Measurements from ENCODE around the gene DMXL2. TPM values are rescaled to one million over a fixed set of nuclear protein-coding genes. Genes with fewer than 3 reads are reported as not detected.

DMXL2 gene
- total and polyA plus RNA-seq, 9 of the 15 experiments (the other 6 are each of a cell fraction or from before 2014, with no cell fraction given), result 9.3 to 57.7 (median 30.7) TPM

DNA sequence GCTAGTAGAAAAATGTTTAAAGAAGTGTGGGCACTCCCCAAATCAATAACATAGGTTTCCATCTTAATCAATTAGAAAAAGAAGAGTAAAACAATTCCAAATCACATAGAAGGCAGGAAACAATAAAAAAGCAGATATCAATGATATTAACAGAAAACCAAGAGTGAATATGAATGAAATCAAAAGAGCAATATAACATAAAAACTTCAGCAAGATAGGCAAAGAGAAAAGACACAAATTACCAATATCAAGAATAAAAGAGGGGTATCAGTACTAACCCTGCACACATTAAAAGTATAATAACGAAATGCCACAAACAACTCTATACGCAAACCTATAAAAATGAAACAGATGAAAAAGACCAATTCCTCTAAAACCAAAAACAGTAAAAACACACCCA, 19.6 kb downstream of the DMXL2 start:
- CTCF ChIA-PET (ENCODE audit: low intra/inter-chr PET ratio), result no interaction called here
- intact Hi-C loops (cut with micrococcal nuclease), result loop anchor here (2.0 kb wide), 1 partner anchor 20 kb away; the partner anchor contains the start of gene DMXL2
- H3K4me1 ChIP-seq (replicated peaks in 1 of 2; ENCODE audit: control insufficient read depth in 2 of 2, insufficient read depth in 2 of 2, low read length in 2 of 2), result peaks cover 0 to 23% of the 10 kb centered on the region in 2 experiments; a peak in 3 of 5 replicates
- TF ChIP-seq SMAD2 (IDR thresholded peaks at IDR 0.05; ENCODE audit: low read depth, low read length), result no peak
- TF ChIP-seq LARP7 (IDR thresholded peaks at IDR 0.05), result peak; percentile 91
- TF ChIP-seq THRAP3 (IDR thresholded peaks at IDR 0.05; ENCODE audit: borderline replicate concordance), result peak; percentile 78; the same call in 1 of the 2 replicates
- no peak for TF ChIP-seq FOXJ3 (CRISPR knock-in tag; IDR thresholded peaks at IDR 0.05)
- TF ChIP-seq, protein P1, sequence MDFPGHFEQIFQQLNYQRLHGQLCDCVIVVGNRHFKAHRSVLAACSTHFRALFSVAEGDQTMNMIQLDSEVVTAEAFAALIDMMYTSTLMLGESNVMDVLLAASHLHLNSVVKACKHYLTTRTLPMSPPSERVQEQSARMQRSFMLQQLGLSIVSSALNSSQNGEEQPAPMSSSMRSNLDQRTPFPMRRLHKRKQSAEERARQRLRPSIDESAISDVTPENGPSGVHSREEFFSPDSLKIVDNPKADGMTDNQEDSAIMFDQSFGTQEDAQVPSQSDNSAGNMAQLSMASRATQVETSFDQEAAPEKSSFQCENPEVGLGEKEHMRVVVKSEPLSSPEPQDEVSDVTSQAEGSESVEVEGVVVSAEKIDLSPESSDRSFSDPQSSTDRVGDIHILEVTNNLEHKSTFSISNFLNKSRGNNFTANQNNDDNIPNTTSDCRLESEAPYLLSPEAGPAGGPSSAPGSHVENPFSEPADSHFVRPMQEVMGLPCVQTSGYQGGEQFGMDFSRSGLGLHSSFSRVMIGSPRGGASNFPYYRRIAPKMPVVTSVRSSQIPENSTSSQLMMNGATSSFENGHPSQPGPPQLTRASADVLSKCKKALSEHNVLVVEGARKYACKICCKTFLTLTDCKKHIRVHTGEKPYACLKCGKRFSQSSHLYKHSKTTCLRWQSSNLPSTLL (IDR thresholded peaks at IDR 0.05), result peak; percentile 42; the same call in 1 of the 2 replicates
- no peak for TF ChIP-seq SLC30A9 (CRISPR knock-in tag; IDR thresholded peaks at IDR 0.05)
- no peak for TF ChIP-seq ZNF282 (CRISPR knock-in tag; IDR thresholded peaks at IDR 0.05)
- TF ChIP-seq, protein P2, sequence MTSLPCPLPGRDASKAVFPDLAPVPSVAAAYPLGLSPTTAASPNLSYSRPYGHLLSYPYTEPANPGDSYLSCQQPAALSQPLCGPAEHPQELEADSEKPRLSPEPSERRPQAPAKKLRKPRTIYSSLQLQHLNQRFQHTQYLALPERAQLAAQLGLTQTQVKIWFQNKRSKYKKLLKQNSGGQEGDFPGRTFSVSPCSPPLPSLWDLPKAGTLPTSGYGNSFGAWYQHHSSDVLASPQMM (CRISPR knock-in tag; IDR thresholded peaks at IDR 0.05), result no peak
- TF ChIP-seq, protein P3, sequence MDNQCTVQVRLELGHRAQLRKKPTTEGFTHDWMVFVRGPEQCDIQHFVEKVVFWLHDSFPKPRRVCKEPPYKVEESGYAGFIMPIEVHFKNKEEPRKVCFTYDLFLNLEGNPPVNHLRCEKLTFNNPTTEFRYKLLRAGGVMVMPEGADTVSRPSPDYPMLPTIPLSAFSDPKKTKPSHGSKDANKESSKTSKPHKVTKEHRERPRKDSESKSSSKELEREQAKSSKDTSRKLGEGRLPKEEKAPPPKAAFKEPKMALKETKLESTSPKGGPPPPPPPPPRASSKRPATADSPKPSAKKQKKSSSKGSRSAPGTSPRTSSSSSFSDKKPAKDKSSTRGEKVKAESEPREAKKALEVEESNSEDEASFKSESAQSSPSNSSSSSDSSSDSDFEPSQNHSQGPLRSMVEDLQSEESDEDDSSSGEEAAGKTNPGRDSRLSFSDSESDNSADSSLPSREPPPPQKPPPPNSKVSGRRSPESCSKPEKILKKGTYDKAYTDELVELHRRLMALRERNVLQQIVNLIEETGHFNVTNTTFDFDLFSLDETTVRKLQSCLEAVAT (IDR thresholded peaks at IDR 0.05), result peak in 1 of 2 experiments; percentile 63; a peak in 1 of 4 replicates
- no peak for TF ChIP-seq CEBPB (tag; IDR thresholded peaks at IDR 0.05)
- no peak for TF ChIP-seq HDGF (IDR thresholded peaks at IDR 0.05)
- TF ChIP-seq, protein P4, sequence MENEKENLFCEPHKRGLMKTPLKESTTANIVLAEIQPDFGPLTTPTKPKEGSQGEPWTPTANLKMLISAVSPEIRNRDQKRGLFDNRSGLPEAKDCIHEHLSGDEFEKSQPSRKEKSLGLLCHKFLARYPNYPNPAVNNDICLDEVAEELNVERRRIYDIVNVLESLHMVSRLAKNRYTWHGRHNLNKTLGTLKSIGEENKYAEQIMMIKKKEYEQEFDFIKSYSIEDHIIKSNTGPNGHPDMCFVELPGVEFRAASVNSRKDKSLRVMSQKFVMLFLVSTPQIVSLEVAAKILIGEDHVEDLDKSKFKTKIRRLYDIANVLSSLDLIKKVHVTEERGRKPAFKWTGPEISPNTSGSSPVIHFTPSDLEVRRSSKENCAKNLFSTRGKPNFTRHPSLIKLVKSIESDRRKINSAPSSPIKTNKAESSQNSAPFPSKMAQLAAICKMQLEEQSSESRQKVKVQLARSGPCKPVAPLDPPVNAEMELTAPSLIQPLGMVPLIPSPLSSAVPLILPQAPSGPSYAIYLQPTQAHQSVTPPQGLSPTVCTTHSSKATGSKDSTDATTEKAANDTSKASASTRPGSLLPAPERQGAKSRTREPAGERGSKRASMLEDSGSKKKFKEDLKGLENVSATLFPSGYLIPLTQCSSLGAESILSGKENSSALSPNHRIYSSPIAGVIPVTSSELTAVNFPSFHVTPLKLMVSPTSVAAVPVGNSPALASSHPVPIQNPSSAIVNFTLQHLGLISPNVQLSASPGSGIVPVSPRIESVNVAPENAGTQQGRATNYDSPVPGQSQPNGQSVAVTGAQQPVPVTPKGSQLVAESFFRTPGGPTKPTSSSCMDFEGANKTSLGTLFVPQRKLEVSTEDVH (IDR thresholded peaks at IDR 0.05; ENCODE audit: low read depth, partially characterized antibody), result peak; percentile 15
- TF ChIP-seq HMGN3 (IDR thresholded peaks at IDR 0.05; ENCODE audit: borderline replicate concordance, extremely low read depth, insufficient read length, low read depth, low read length), result no peak
- TF ChIP-seq SMARCB1 (IDR thresholded peaks at IDR 0.05; ENCODE audit: insufficient read length, low read depth), result no peak
- peak; percentile 32; the same call in 1 of the 2 replicates for TF ChIP-seq KHSRP (IDR thresholded peaks at IDR 0.05)
- no peak for TF ChIP-seq ILK (tag; IDR thresholded peaks at IDR 0.05; ENCODE audit: borderline replicate concordance, low read depth)
- no peak for TF ChIP-seq HDAC6 (IDR thresholded peaks at IDR 0.05; ENCODE audit: low read depth, low read length)
- TF ChIP-seq HLTF (IDR thresholded peaks at IDR 0.05), result peak; percentile 85

More for the DNA sequence above, 19.6 kb downstream of the DMXL2 start:
- peak overlapping the region; percentile 71 for H2AFZ ChIP-seq (ENCODE audit: low read depth, low read length)
- H3K36me3 ChIP-seq (ENCODE audit: control insufficient read depth, insufficient read depth, low read length), result no peaks in the 10 kb centered on the region; the same call in 2 of the 3 replicates
- TSS peak; percentile 60 for BruUV-seq (replicated peaks)
- H3K9ac ChIP-seq (ENCODE audit: insufficient read depth in 1 of 2, low read depth in 2 of 2, low read length in 2 of 2), result peak overlapping the region in 1 of 2 experiments; percentile 90; a peak in 2 of 4 replicates
- no peak; the same call in 2 of the 3 replicates for ATAC-seq
- peaks cover 43% of the 10 kb centered on the region for H3K79me2 ChIP-seq (ENCODE audit: control insufficient read depth, insufficient read depth, low read length)
- POLR2A ChIA-PET, result interaction anchor here (0.9 to 4.0 kb wide), 10 partner anchors 8 to 174 kb away, joined by 3 to 33 read pairs (median 4); partner anchors contain the start of gene DMXL2
- H3K27me3 ChIP-seq (ENCODE audit: control insufficient read depth in 2 of 2, insufficient read depth in 2 of 2, low read length in 2 of 2), result no peaks in the 10 kb centered on the region
- H3K4me2 ChIP-seq (ENCODE audit: insufficient read depth, low read length), result peak overlapping the region; percentile 81
- no peaks in the 10 kb centered on the region for H3K9me1 ChIP-seq (ENCODE audit: control insufficient read depth, insufficient read depth, low read length)
- FAIRE-seq, result no peak
- H3K4me3 ChIP-seq, result peak overlapping the region; percentile 39
- H3K27ac ChIP-seq (ENCODE audit: extremely low read depth, low read depth, low read length), result peak overlapping the region; percentile 62
- in situ Hi-C loops (cut with MboI), result no loop called here
- no peaks in the 10 kb centered on the region for H4K20me1 ChIP-seq (replicated peaks; ENCODE audit: control insufficient read depth, insufficient read depth, low read length)
- H3K9me3 ChIP-seq (replicated peaks; ENCODE audit: control insufficient read depth, insufficient read depth, low read depth, low read length), result no peaks in the 10 kb centered on the region
- 0% methylated on average over 2 of the region's 2 CpGs for WGBS (ENCODE audit: insufficient coverage, low coverage, missing lambda C conversion rate)
- no peak for DNase-seq (ENCODE audit: extremely low read depth in 1 of 4, low spot score in 3 of 4)
